AG09309 (cell line): ENCODE measurements around the gene ZSCAN32.

Source experiments
- DNase-seq: peaks from one replicate; pipeline ENCODE4 v3.0.0-alpha.2; 2010; ENCODE audit warnings: low read depth
- H3K4me3 ChIP-seq: 2 replicates; pipeline ENCODE4 v1.5.1; 2011; ENCODE audit warnings: mild to moderate bottlenecking, low read depth, low read length, moderate library complexity; ENCODE audit not compliant: control insufficient read depth
- TF ChIP-seq, protein P1 (sequence below): IDR thresholded peaks from 2 replicates; pipeline ENCODE4 v1.5.1; 2011; ENCODE audit warnings: mild to moderate bottlenecking, low read depth, low read length, inconsistent platforms; ENCODE audit not compliant: insufficient read depth, control insufficient read depth; ENCODE audit errors: missing control alignments

Gene ZSCAN32

DNA sequence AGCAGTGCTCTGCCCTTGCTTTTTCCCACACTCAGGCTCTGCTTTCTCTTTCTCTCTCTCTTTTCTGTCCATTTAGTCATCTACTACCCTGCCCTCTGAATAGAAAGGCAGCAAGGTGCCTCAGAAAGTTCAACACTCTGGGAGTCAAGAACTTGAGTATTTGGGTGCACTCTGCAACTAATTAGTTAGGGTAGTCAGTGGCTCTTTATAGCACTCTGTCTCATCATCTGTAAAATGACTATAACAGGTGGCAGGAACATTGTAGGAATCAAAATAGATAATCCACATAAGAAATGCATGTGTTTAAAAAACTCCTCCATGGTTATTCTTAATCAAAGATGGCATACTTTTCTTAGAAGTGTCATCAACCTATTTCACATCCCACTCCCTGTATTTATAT lies 37.9 kb downstream of the ZSCAN32 start:
- no peak overlapping the region for H3K4me3 ChIP-seq
- TF ChIP-seq, protein P1, sequence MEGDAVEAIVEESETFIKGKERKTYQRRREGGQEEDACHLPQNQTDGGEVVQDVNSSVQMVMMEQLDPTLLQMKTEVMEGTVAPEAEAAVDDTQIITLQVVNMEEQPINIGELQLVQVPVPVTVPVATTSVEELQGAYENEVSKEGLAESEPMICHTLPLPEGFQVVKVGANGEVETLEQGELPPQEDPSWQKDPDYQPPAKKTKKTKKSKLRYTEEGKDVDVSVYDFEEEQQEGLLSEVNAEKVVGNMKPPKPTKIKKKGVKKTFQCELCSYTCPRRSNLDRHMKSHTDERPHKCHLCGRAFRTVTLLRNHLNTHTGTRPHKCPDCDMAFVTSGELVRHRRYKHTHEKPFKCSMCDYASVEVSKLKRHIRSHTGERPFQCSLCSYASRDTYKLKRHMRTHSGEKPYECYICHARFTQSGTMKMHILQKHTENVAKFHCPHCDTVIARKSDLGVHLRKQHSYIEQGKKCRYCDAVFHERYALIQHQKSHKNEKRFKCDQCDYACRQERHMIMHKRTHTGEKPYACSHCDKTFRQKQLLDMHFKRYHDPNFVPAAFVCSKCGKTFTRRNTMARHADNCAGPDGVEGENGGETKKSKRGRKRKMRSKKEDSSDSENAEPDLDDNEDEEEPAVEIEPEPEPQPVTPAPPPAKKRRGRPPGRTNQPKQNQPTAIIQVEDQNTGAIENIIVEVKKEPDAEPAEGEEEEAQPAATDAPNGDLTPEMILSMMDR: no peak
- no peak for DNase-seq

DNA sequence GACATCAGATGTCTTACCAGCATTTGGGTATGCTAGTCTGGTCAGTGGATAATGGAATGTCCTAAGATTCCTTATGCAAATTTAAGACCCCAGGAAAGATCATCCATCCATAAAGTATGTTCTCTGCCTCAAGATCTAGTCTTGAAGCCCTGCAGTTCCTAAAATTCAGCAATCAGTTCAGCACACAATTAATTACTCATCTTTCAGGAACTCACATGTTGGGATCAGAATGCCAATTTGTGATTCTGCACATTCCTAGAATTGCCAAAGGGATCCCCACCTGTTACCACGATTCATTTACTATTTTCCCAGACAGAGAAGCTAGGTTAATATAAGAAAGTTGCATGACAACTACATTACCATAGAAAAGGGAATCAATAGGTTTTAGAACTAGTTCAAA lies 41.9 kb downstream of the ZSCAN32 start:
- DNase-seq: no peak
- TF ChIP-seq, protein P1: no peak

DNA sequence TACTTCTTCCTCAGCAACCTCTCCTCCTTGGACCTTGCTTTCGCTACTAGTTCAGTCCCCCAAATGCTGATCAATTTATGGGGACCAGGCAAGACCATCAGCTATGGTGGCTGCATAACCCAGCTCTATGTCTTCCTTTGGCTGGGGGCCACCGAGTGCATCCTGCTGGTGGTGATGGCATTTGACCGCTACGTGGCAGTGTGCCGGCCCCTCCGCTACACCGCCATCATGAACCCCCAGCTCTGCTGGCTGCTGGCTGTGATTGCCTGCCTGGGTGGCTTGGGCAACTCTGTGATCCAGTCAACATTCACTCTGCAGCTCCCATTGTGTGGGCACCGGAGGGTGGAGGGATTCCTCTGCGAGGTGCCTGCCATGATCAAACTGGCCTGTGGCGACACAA lies 44.7 kb downstream of the ZSCAN32 start:
- TF ChIP-seq, protein P1: no peak
- H3K4me3 ChIP-seq: no peak overlapping the region
- no peak for DNase-seq

More for the DNA sequence above, 41.9 kb downstream of the ZSCAN32 start:
- H3K4me3 ChIP-seq: no peak overlapping the region

DNA sequence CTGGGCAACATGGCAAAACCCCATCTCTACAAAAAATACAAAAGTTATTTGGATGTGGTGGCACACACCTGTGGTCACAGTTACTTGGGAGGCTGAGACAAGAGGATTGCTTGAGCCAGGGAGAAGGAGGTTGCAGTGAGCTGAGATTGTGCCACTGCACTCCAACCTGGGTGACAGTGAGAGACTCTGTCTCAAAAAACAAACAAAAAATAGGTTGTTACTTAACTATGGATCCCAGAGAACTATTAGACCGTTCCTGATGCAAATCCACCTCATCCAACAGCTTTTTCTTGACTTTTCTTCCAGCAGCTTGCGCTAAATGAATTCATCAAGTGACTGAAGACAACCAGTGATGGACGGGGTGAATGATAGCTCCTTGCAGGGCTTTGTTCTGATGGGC lies 45.2 kb downstream of the ZSCAN32 start, which contains the start of gene OR2C1:
Gene OR2C1, plus strand, starts transcription at position 301 of the 400 bp plus-strand sequence. Its CDS starts 52 bp downstream, at position 353.
- H3K4me3 ChIP-seq: no peak within 1 kb of the TSS
- TF ChIP-seq, protein P1: no peak
- no peak for DNase-seq

DNA sequence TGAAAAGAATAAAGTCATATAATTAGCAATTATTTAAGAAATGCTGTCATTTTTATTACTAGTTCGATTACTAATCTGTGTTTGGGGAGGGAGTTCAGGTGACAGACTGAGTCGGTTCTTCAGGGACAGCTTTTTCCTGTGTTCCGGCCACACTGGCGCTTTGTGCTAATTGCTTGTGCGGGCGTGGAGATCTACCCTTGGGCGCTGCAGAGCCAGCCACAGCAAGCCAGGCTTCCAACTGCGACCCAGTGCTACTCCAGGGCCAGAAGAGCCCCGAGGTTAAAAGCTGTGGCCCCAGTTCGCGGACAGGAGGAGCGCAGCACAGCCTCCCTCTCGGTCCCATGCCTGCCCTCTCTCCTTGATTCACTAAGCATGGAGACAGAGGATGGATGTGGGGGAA lies 51.6 kb downstream of the ZSCAN32 start:
- H3K4me3 ChIP-seq: no peak overlapping the region
- no peak for DNase-seq
- TF ChIP-seq, protein P1: no peak

DNA sequence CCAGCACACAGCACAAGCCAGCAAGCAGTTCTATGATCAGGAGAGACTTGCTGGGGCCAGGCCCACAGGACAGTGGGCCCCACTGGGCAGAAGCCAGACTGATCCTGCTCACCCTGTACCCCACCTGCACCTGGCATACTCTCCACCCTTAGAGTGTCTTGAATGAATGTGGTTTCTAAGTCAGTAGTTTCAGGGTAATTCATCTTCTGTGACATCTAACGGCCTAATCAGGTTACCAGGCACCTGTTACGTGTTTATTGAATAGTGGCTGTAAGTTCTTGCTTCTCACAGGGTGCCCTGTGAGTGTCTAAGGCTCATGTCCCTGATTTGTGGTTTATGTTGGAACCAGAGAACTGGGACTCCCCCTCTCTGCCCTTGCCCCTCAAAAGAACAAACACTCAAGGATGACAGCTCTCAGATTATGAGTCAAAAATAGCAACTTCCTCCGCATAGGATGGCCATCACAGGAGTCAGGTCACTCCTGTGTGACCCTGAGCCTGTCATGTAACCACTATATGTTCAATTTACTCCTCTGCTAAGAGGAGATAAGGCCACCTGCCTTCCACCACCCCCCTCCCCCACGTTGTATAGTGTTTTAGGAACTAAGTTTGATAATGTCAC lies 52.1 kb downstream of the ZSCAN32 start:
- DNase-seq: no peak
- no peak overlapping the region for H3K4me3 ChIP-seq
- TF ChIP-seq, protein P1: no peak
